HUES64 (cell line): ENCODE measurements around the gene HCFC1.

Experiments
- H3K27ac ChIP-seq: 2 replicates; pipeline ENCODE4 v1.7.0; 2013; ENCODE audit warnings: low read depth, low read length, inconsistent platforms
- H3K27me3 ChIP-seq: 2 replicates; pipeline ENCODE4 v1.6.1; 2013; ENCODE audit warnings: mild to moderate bottlenecking, low read length; ENCODE audit not compliant: insufficient read depth
- H3K36me3 ChIP-seq: 2 replicates; pipeline ENCODE4 v1.6.1; 2013; ENCODE audit warnings: mild to moderate bottlenecking, low read length; ENCODE audit not compliant: insufficient read depth
- H3K4me1 ChIP-seq: 2 replicates; pipeline ENCODE4 v1.6.1; 2013; ENCODE audit warnings: mild to moderate bottlenecking, low read length, moderate library complexity; ENCODE audit not compliant: insufficient read depth
- H3K4me3 ChIP-seq: 2 replicates; pipeline ENCODE4 v1.5.1; 2013; ENCODE audit warnings: mild to moderate bottlenecking, low read length, moderate library complexity
- H3K9ac ChIP-seq: 2 replicates; pipeline ENCODE4 v1.6.1; 2013; ENCODE audit warnings: mild to moderate bottlenecking, low read depth, low read length
- H3K9me3 ChIP-seq: 2 replicates; pipeline ENCODE4 v1.6.1; 2013; ENCODE audit warnings: low read depth, low read length; ENCODE audit not compliant: insufficient read depth
- WGBS: fragments of 150-250, 120-280 bp; methylation state at CpG from one replicate; pipeline ENCODE4 v1.1.7; 2013; ENCODE audit warnings: missing lambda C conversion rate; 5-methylcytosine and 5-hydroxymethylcytosine counted together

The HCFC1 gene

GRCh38 chrX:153971124-153971449, 531 bp downstream of the HCFC1 start:
- Histone ChIP-seq H3K36me3 (peaks cover 15% of the 10 kb centered on the region; the same call in 1 of the 2 replicates), H3K27ac (peak overlapping the region; percentile 100), H3K4me1 (0 out of 2 replicates have a peak, but pooled peaks cover 12% of the 10 kb centered on the region), H3K9ac (peak overlapping the region; percentile 100), H3K27me3 (no peaks in the 10 kb centered on the region), H3K4me3 (peak overlapping the region; percentile 100), H3K9me3 (no peaks in the 10 kb centered on the region)
- WGBS, result 0% methylated on average over 34 of the region's 34 CpGs

GRCh38 chrX:153970357-153971123, 1.1 kb downstream of the HCFC1 start:
- Histone ChIP-seq H3K27me3 (no peaks in the 10 kb centered on the region), H3K9me3 (no peaks in the 10 kb centered on the region), H3K4me3 (peak overlapping the region; percentile 100), H3K36me3 (peaks cover 15% of the 10 kb centered on the region; the same call in 1 of the 2 replicates), H3K27ac (peak overlapping the region; percentile 100), H3K4me1 (0 out of 2 replicates have a peak, but pooled peaks cover 12% of the 10 kb centered on the region), H3K9ac (peak overlapping the region; percentile 100)
- WGBS, result under 1% methylated on average over 44 of the region's 49 CpGs

GRCh38 chrX:153969904-153970356, 1.7 kb downstream of the HCFC1 start:
- no peak overlapping the region for H3K27ac ChIP-seq
- peak overlapping the region; percentile 100 for H3K4me3 ChIP-seq
- H3K9ac ChIP-seq, result no peak overlapping the region
- H3K4me1 ChIP-seq, result 0 out of 2 replicates have a peak, but pooled peaks cover 12% of the 10 kb centered on the region
- H3K36me3 ChIP-seq, result peaks cover 15% of the 10 kb centered on the region; the same call in 1 of the 2 replicates
- H3K9me3 ChIP-seq, result no peaks in the 10 kb centered on the region
- 1% methylated on average over 13 of the region's 26 CpGs for WGBS
- H3K27me3 ChIP-seq, result no peaks in the 10 kb centered on the region

GRCh38 chrX:153969125-153969903, 2.3 kb downstream of the HCFC1 start:
- Histone ChIP-seq H3K9ac (peak overlapping the region; percentile 26; the same call in 1 of the 2 replicates), H3K4me1 (0 out of 2 replicates have a peak, but pooled peaks cover 12% of the 10 kb centered on the region), H3K4me3 (peak overlapping the region; percentile 100), H3K9me3 (no peaks in the 10 kb centered on the region), H3K36me3 (peaks cover 19% of the 10 kb centered on the region; the same call in 1 of the 2 replicates), H3K27ac (no peak overlapping the region; the same call in 1 of the 2 replicates), H3K27me3 (no peaks in the 10 kb centered on the region)
- 5% methylated on average over 23 of the region's 25 CpGs for WGBS

- peak overlapping the region; percentile 100 for H3K4me3 ChIP-seq
- WGBS, result 20% methylated on average over 7 of the region's 12 CpGs
- H3K9ac ChIP-seq, result peak overlapping the region; percentile 26; the same call in 1 of the 2 replicates
- no peaks in the 10 kb centered on the region for H3K27me3 ChIP-seq
- no peak overlapping the region for H3K27ac ChIP-seq
- peaks cover 25% of the 10 kb centered on the region for H3K36me3 ChIP-seq
- H3K4me1 ChIP-seq, result 0 out of 2 replicates have a peak, but pooled peaks cover 12% of the 10 kb centered on the region
- no peaks in the 10 kb centered on the region for H3K9me3 ChIP-seq
Measured at GRCh38 chrX:153968754-153969124, 2.9 kb downstream of the HCFC1 start.

- Histone ChIP-seq H3K27me3 (no peaks in the 10 kb centered on the region), H3K4me3 (peak overlapping the region; percentile 100), H3K36me3 (peaks cover 30% of the 10 kb centered on the region), H3K9me3 (no peaks in the 10 kb centered on the region), H3K9ac (0 out of 2 replicates have a peak overlapping the region, but pooled peaks have one; percentile 14), H3K27ac (no peak overlapping the region), H3K4me1 (0 out of 2 replicates have a peak, but pooled peaks cover 12% of the 10 kb centered on the region)
- WGBS, result 43% methylated on average over 9 of the region's 9 CpGs
Measured at GRCh38 chrX:153968255-153968654, 3.4 kb downstream of the HCFC1 start.

GRCh38 chrX:153967536-153968224, 3.9 kb downstream of the HCFC1 start:
- Histone ChIP-seq H3K4me3 (peak overlapping the region; percentile 100; the same call in 1 of the 2 replicates), H3K4me1 (0 out of 2 replicates have a peak, but pooled peaks cover 12% of the 10 kb centered on the region), H3K9ac (no peak overlapping the region), H3K27ac (no peak overlapping the region), H3K27me3 (no peaks in the 10 kb centered on the region), H3K36me3 (peaks cover 35% of the 10 kb centered on the region), H3K9me3 (no peaks in the 10 kb centered on the region)
- WGBS, result 79% methylated on average over 16 of the region's 16 CpGs

GRCh38 chrX:153966841-153967535, 4.6 kb downstream of the HCFC1 start:
- no peaks in the 10 kb centered on the region for H3K9me3 ChIP-seq
- WGBS, result 79% methylated on average over 14 of the region's 14 CpGs
- H3K27ac ChIP-seq, result no peak overlapping the region
- no peaks in the 10 kb centered on the region for H3K27me3 ChIP-seq
- H3K9ac ChIP-seq, result no peak overlapping the region
- 0 out of 2 replicates have a peak, but pooled peaks cover 12% of the 10 kb centered on the region for H3K4me1 ChIP-seq
- H3K4me3 ChIP-seq, result no peak overlapping the region
- peaks cover 42% of the 10 kb centered on the region for H3K36me3 ChIP-seq

- Histone ChIP-seq H3K36me3 (peaks cover 49% of the 10 kb centered on the region), H3K4me1 (0 out of 2 replicates have a peak, but pooled peaks cover 12% of the 10 kb centered on the region), H3K9me3 (no peaks in the 10 kb centered on the region), H3K4me3 (no peak overlapping the region), H3K27ac (no peak overlapping the region), H3K27me3 (no peaks in the 10 kb centered on the region), H3K9ac (no peak overlapping the region)
- WGBS, result 87% methylated on average over 15 of the region's 15 CpGs
Measured at GRCh38 chrX:153966283-153966688, 5.3 kb downstream of the HCFC1 start.

- Histone ChIP-seq H3K36me3 (peaks cover 58% of the 10 kb centered on the region), H3K4me3 (no peak overlapping the region), H3K27ac (no peak overlapping the region), H3K9me3 (no peaks in the 10 kb centered on the region), H3K4me1 (0 out of 2 replicates have a peak, but pooled peaks cover 12% of the 10 kb centered on the region), H3K9ac (no peak overlapping the region), H3K27me3 (no peaks in the 10 kb centered on the region)
- 91% methylated on average over 5 of the region's 5 CpGs for WGBS
Measured at GRCh38 chrX:153965406-153965805, 6.2 kb downstream of the HCFC1 start.
